H1 (cell line): Measurements from ENCODE around the gene C20orf202. TPM values are rescaled to one million over a fixed set of nuclear protein-coding genes. Genes with fewer than 3 reads are reported as not detected.

Experiments used
- CTCF ChIA-PET: fragments of 300-600 bp; sonication (Branson Sonifier 250); formaldehyde crosslinking; loops from one replicate; lab custom pipeline; 2021; ENCODE audit not compliant: partially characterized antibody; lab: Charles Lee
- POLR2A ChIA-PET: fragments of 300-600 bp; sonication (Branson Sonifier 250); formaldehyde crosslinking; loops from one replicate; lab custom pipeline; 2021; ENCODE audit warnings: inconsistent platforms; ENCODE audit not compliant: partially characterized antibody; lab: Charles Lee
- DNase-seq, 2 experiments: peaks; one replicate each; pipeline versions ENCODE4 v3.0.0 to v3.0.0-alpha.2; 2010 to 2022; ENCODE audit warnings: low spot score in 2 of 2, low read depth in 1 of 2, mixed read lengths in 1 of 2
- FAIRE-seq: peaks from 2 replicates; lab custom pipeline; 2011; peaks lifted over from hg19 to GRCh38; lab: Jason Lieb, UNC
- H2AFZ ChIP-seq: 2 replicates; pipeline ENCODE4 v1.8.1; 2012; ENCODE audit warnings: low read length, inconsistent platforms
- H2AK5ac ChIP-seq: 2 replicates; pipeline ENCODE4 v1.6.1; 2013; ENCODE audit warnings: low read depth, low read length
- H2BK120ac ChIP-seq: replicated peaks from 2 replicates; pipeline ENCODE3; 2013; ENCODE audit warnings: low read depth, low read length, inconsistent platforms
- H2BK12ac ChIP-seq: 2 replicates; pipeline ENCODE4 v1.6.1; 2013; ENCODE audit warnings: low read depth, low read length
- H2BK15ac ChIP-seq: 2 replicates; pipeline ENCODE4 v1.6.1; 2013; ENCODE audit warnings: low read length
- H2BK20ac ChIP-seq: 2 replicates; pipeline ENCODE4 v1.6.1; 2013; ENCODE audit warnings: low read length
- H2BK5ac ChIP-seq: 2 replicates; pipeline ENCODE4 v1.6.1; 2013; ENCODE audit warnings: low read depth, low read length
- H3K14ac ChIP-seq: 2 replicates; pipeline ENCODE4 v1.6.1; 2013; ENCODE audit warnings: inconsistent platforms; ENCODE audit not compliant: insufficient read length
- H3K18ac ChIP-seq: 2 replicates; pipeline ENCODE4 v1.6.1; 2013; ENCODE audit warnings: low read length; ENCODE audit errors: extremely low read depth
- H3K23ac ChIP-seq: 2 replicates; pipeline ENCODE4 v1.6.1; 2013; ENCODE audit warnings: inconsistent platforms; ENCODE audit not compliant: insufficient read length
- H3K23me2 ChIP-seq: 2 replicates; pipeline ENCODE4 v1.6.1; 2013; ENCODE audit warnings: low read depth, low read length
- H3K27ac ChIP-seq: 2 replicates; pipeline ENCODE4 v1.6.1; 2011; ENCODE audit warnings: low read depth, low read length, inconsistent platforms
- H3K27me3 ChIP-seq, 4 experiments: replicated peaks in 1 of 4; 1 replicate in 1 of 4; 2 replicates in 3 of 4; pipeline versions ENCODE4 v1.6.1 to v1.8.1; 2011 to 2013; ENCODE audit warnings: low read length in 3 of 4, mild to moderate bottlenecking in 3 of 4, inconsistent platforms in 2 of 4, mixed read lengths in 2 of 4, moderate library complexity in 1 of 4; ENCODE audit not compliant: control insufficient read depth in 3 of 4, insufficient read depth in 3 of 4; ENCODE audit errors: extremely low read depth in 1 of 4
- H3K36me3 ChIP-seq, 4 experiments: 2 replicates each; pipeline versions ENCODE4 v1.6.1 to v1.8.1; 2011 to 2013; ENCODE audit warnings: mild to moderate bottlenecking in 4 of 4, low read length in 3 of 4, moderate library complexity in 2 of 4, control low read depth in 1 of 4, inconsistent platforms in 1 of 4; ENCODE audit not compliant: insufficient read depth in 4 of 4, control insufficient read depth in 2 of 4
- H3K4ac ChIP-seq: replicated peaks from 2 replicates; pipeline ENCODE3; 2013; ENCODE audit warnings: low read length, low read depth, mixed read lengths, inconsistent platforms; ENCODE audit not compliant: insufficient read length
- H3K4me1 ChIP-seq, 4 experiments: replicated peaks in 1 of 4; 1 replicate in 1 of 4; 2 replicates in 3 of 4; pipeline versions ENCODE4 v1.6.1 to v1.8.1; 2011 to 2013; ENCODE audit warnings: low read length in 3 of 4, inconsistent platforms in 2 of 4, mixed read lengths in 1 of 4; ENCODE audit not compliant: insufficient read depth in 4 of 4, control insufficient read depth in 3 of 4
- H3K4me2 ChIP-seq, 2 experiments: 2 replicates each; pipeline versions ENCODE4 v1.6.1 to v1.8.1; 2011 to 2013; ENCODE audit warnings: low read depth in 2 of 2, low read length in 2 of 2, control low read depth in 1 of 2, inconsistent platforms in 1 of 2, mild to moderate bottlenecking in 1 of 2; ENCODE audit not compliant: insufficient read depth in 1 of 2
- H3K4me3 ChIP-seq, 4 experiments: fragments of 200-600, 300-600 bp in 1 of 4; sonication (generic), shearing (Covaris generic), sonication (Bioruptor Twin) in 1 of 4; 2 replicates each; pipeline versions ENCODE4 v1.5.1 to v1.8.1; 2011 to 2016; ENCODE audit warnings: low read length in 4 of 4, low read depth in 3 of 4, control low read depth in 2 of 4, inconsistent platforms in 2 of 4, mild to moderate bottlenecking in 2 of 4, mixed read lengths in 1 of 4, moderate library complexity in 1 of 4; ENCODE audit not compliant: insufficient read depth in 2 of 4; ENCODE audit errors: extremely low read depth in 1 of 4
- H3K56ac ChIP-seq: replicated peaks from 2 replicates; pipeline ENCODE3; 2013; ENCODE audit warnings: low read depth, mild to moderate bottlenecking, mixed read lengths, low read length, inconsistent platforms; ENCODE audit not compliant: insufficient read length
- H3K79me1 ChIP-seq: 2 replicates; pipeline ENCODE4 v1.6.1; 2013; ENCODE audit warnings: low read depth, low read length, control low read depth
- H3K79me2 ChIP-seq, 2 experiments: 2 replicates each; pipeline versions ENCODE4 v1.6.1 to v1.8.1; 2012 to 2013; ENCODE audit warnings: low read length in 2 of 2, mild to moderate bottlenecking in 2 of 2, inconsistent platforms in 1 of 2; ENCODE audit not compliant: insufficient read depth in 2 of 2, control insufficient read depth in 1 of 2
- H3K9ac ChIP-seq, 4 experiments: replicated peaks in 1 of 4; 1 replicate in 1 of 4; 2 replicates in 3 of 4; pipeline versions ENCODE4 v1.6.1 to v1.8.1; 2011 to 2013; ENCODE audit warnings: low read depth in 3 of 4, low read length in 3 of 4, control low read depth in 2 of 4, mild to moderate bottlenecking in 2 of 4, moderate library complexity in 2 of 4, inconsistent platforms in 1 of 4; ENCODE audit errors: extremely low read depth in 1 of 4
- H3K9me3 ChIP-seq, 2 experiments: 2 replicates each; pipeline versions ENCODE4 v1.6.1 to v1.8.1; 2012 to 2013; ENCODE audit warnings: mild to moderate bottlenecking in 2 of 2, moderate library complexity in 2 of 2, control low read depth in 1 of 2, inconsistent platforms in 1 of 2, low read depth in 1 of 2, low read length in 1 of 2, mixed read lengths in 1 of 2; ENCODE audit not compliant: insufficient read depth in 2 of 2
- H4K20me1 ChIP-seq, 2 experiments: replicated peaks in 1 of 2; 2 replicates each; pipeline versions ENCODE3 to v1.8.1; 2011 to 2013; ENCODE audit warnings: inconsistent platforms in 2 of 2, low read length in 2 of 2, mild to moderate bottlenecking in 1 of 2; ENCODE audit not compliant: insufficient read depth in 2 of 2, control insufficient read depth in 1 of 2
- H4K5ac ChIP-seq: 2 replicates; pipeline ENCODE4 v1.6.1; 2013; ENCODE audit warnings: low read length, low read depth, mixed read lengths, inconsistent platforms; ENCODE audit not compliant: insufficient read length
- H4K8ac ChIP-seq: 2 replicates; pipeline ENCODE4 v1.8.0; 2013; ENCODE audit warnings: mild to moderate bottlenecking, moderate library complexity, low read length, inconsistent platforms; ENCODE audit not compliant: insufficient read depth; ENCODE audit errors: extremely low read depth
- H4K91ac ChIP-seq: replicated peaks from 2 replicates; pipeline ENCODE3; 2013; ENCODE audit warnings: low read length, mixed read lengths, inconsistent platforms; ENCODE audit not compliant: insufficient read length
- BRCA1 ChIP-seq: IDR thresholded peaks from 2 replicates; pipeline ENCODE4 v1.6.1; 2012; ENCODE audit warnings: low read depth, low read length, improper control_type of control experiment
- CHD2 ChIP-seq: IDR thresholded peaks from 2 replicates; pipeline ENCODE4 v1.6.1; 2012; ENCODE audit warnings: low read length, improper control_type of control experiment
- EZH2 ChIP-seq: fragments of 200-600 bp; sonication (generic); IDR thresholded peaks from 2 replicates; pipeline ENCODE4 v1.7.1; 2012; ENCODE audit warnings: low read depth, mild to moderate bottlenecking, moderate library complexity, low read length, inconsistent platforms; ENCODE audit not compliant: severe bottlenecking
- GABPA ChIP-seq: IDR thresholded peaks from 2 replicates; pipeline ENCODE4 v1.6.1; 2011; ENCODE audit warnings: mild to moderate bottlenecking, low read length, moderate library complexity, borderline replicate concordance; ENCODE audit not compliant: insufficient read depth
- JUN ChIP-seq: IDR thresholded peaks from 2 replicates; pipeline ENCODE4 v1.6.1; 2011; ENCODE audit warnings: low read depth, mild to moderate bottlenecking, improper control_type of control experiment, low read length
- MAFK ChIP-seq: IDR thresholded peaks from 2 replicates; pipeline ENCODE4 v1.6.1; 2012; ENCODE audit warnings: low read depth, mild to moderate bottlenecking, improper control_type of control experiment, low read length
- POLR2A ChIP-seq, 2 experiments: IDR thresholded peaks; 1 replicate in 1 of 2; 2 replicates in 1 of 2; pipeline ENCODE4 v1.6.1; 2011; ENCODE audit warnings: low read depth in 2 of 2, low read length in 2 of 2, mild to moderate bottlenecking in 2 of 2; ENCODE audit errors: control extremely low read depth in 1 of 2
- RAD21 ChIP-seq, 2 experiments: IDR thresholded peaks in 1 of 2; conservative IDR thresholded peaks in 1 of 2; 2 replicates each; pipeline ENCODE4 v1.6.1; 2011; ENCODE audit warnings: low read depth in 2 of 2, low read length in 2 of 2, improper control_type of control experiment in 1 of 2, inconsistent platforms in 1 of 2, mild to moderate bottlenecking in 1 of 2, moderate library complexity in 1 of 2
- SIN3A ChIP-seq, 2 experiments: IDR thresholded peaks in 1 of 2; conservative IDR thresholded peaks in 1 of 2; 2 replicates each; pipeline ENCODE4 v1.6.1; 2011 to 2012; ENCODE audit warnings: low read length in 2 of 2, improper control_type of control experiment in 1 of 2, low read depth in 1 of 2, mild to moderate bottlenecking in 1 of 2
- TAF1 ChIP-seq: IDR thresholded peaks from 2 replicates; pipeline ENCODE4 v1.6.1; 2011; ENCODE audit warnings: mild to moderate bottlenecking, low read depth, low read length
- TAF7 ChIP-seq: optimal IDR thresholded peaks from 2 replicates; pipeline ENCODE3; 2011; ENCODE audit warnings: low read depth, mild to moderate bottlenecking, inconsistent platforms, low read length, moderate library complexity, borderline replicate concordance
- ZNF274 ChIP-seq: IDR thresholded peaks from 2 replicates; pipeline ENCODE4 v1.7.0; 2012; ENCODE audit warnings: low read length, borderline replicate concordance; ENCODE audit errors: extremely low read depth
- WGBS, 2 experiments: shearing (Covaris generic) in 1 of 2; methylation state at CpG; one replicate each; pipeline versions ENCODE4 v1.1.6 to v1.1.7; 2013 to 2015; ENCODE audit warnings: low lambda C conversion rate in 2 of 2, mixed read lengths in 2 of 2, inconsistent platforms in 1 of 2, low coverage in 1 of 2, missing lambda C conversion rate in 1 of 2; ENCODE audit not compliant: insufficient replicate concordance in 2 of 2, insufficient coverage in 1 of 2, insufficient read length in 1 of 2; ENCODE audit errors: extremely low coverage in 1 of 2, missing lambda C conversion rate in 1 of 2; 5-methylcytosine and 5-hydroxymethylcytosine counted together
- polyA plus RNA-seq, 7 experiments: library from polyadenylated mRNA; depleted of rRNA in 3 of 7; stranded (reverse) in 5 of 7; unstranded in 2 of 7; fragments of >200 nt in 5 of 7; fragments of 200-250 nt in 2 of 7; gene quantifications; 1 replicate in 5 of 7; 2 replicates in 1 of 7; 4 replicates in 1 of 7; pipeline versions ENCODE4 v1.2.1 to v1.2.3, GENCODE V29; 2011 to 2013; ENCODE audit warnings: missing spikeins in 2 of 7, mixed read lengths in 2 of 7
- total RNA-seq: library from RNA; stranded (reverse); fragmentation: NEBNext Ultra II Directional; extraction: Animal tissue kit (Norgen Biotek cat#: 25700); gene quantifications from 2 replicates; pipeline ENCODE4 v1.2.1, GENCODE V29; 2021
- TF ChIP-seq, protein P1 (sequence below): IDR thresholded peaks from 2 replicates; pipeline ENCODE4 v1.6.1; 2012; ENCODE audit warnings: low read length, inconsistent platforms

The C20orf202 gene
- total and polyA plus RNA-seq, 2 of the 8 experiments (the other 6 are each of a cell fraction or from before 2014, with no cell fraction given): 0.12 TPM; not detected in 1

DNA sequence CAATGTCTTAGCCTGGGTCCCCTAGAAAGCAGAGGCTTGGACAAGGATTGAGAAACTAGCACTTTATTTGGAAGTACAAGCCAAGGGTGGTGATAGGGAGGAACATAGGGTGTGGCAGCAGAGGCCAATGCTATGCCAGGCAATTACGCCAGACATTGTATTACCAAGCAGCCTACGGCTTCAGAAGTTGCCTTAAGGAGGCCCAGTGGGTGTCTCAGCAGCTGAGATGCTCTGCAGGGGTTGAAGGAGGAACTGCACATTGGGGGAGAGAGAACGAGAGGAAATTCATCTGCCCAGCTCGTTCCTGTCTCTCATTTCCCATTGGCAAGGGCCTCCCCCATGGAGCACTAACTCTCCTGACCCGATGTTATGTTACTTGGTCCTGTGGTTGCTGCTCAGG lies 859 bp downstream of the C20orf202 start:
- H4K8ac ChIP-seq: no peak overlapping the region
- no peak overlapping the region for H2BK120ac ChIP-seq
- no peak overlapping the region for H4K91ac ChIP-seq
- no peaks in the 10 kb centered on the region for H3K79me1 ChIP-seq
- no peak overlapping the region for H3K14ac ChIP-seq
- no peak overlapping the region for H3K4me3 ChIP-seq
- no peaks in the 10 kb centered on the region for H3K23me2 ChIP-seq
- DNase-seq (no peak), FAIRE-seq (no peak)
- H3K56ac ChIP-seq: no peak overlapping the region
- H3K27me3 ChIP-seq: no peaks in the 10 kb centered on the region; a peak in 1 of 7 replicates
- no peak overlapping the region for H3K23ac ChIP-seq
- H4K5ac ChIP-seq: no peak overlapping the region
- H3K4ac ChIP-seq: no peak overlapping the region
- H3K18ac ChIP-seq: no peak overlapping the region
- no peak overlapping the region for H3K9ac ChIP-seq
- H2AK5ac ChIP-seq: no peak overlapping the region
- no peaks in the 10 kb centered on the region for H3K36me3 ChIP-seq
- no peak overlapping the region for H3K27ac ChIP-seq
- no peak overlapping the region for H2BK5ac ChIP-seq
- no peak overlapping the region; the same call in 1 of the 2 replicates for H2BK20ac ChIP-seq
- WGBS, 2 experiments: 90% methylated on average over 5 of the region's 5 CpGs; no CpG with 5 or more reads in 1 of the 2 experiments
- POLR2A ChIA-PET: no interaction called here
- H2BK12ac ChIP-seq: no peak overlapping the region
- no peaks in the 10 kb centered on the region for H3K9me3 ChIP-seq
- no peaks in the 10 kb centered on the region for H4K20me1 ChIP-seq
- no peak overlapping the region for H3K4me2 ChIP-seq
- no peaks in the 10 kb centered on the region for H3K79me2 ChIP-seq
- H2BK15ac ChIP-seq: no peak overlapping the region
- no peaks in the 10 kb centered on the region for H3K4me1 ChIP-seq
- H2AFZ ChIP-seq: no peak overlapping the region
- CTCF ChIA-PET: interaction anchor here (1.2 to 11.9 kb wide), 3 partner anchors 8 to 26 kb away, joined by 4 to 101 read pairs (median 4); no protein-coding TSS in a partner anchor
- TF ChIP-seq MAFK (no peak), RAD21 (IDR thresholded peaks at IDR 0.05 in 1 of 2, conservative IDR thresholded peaks at IDR 0.05 in 1 of 2; ENCODE audit: low read depth in 2 of 2, low read length in 2 of 2) (no peak), BRCA1 (no peak), TAF1 (no peak), SIN3A (conservative IDR thresholded peaks at IDR 0.05 in 1 of 2, IDR thresholded peaks at IDR 0.05 in 1 of 2; ENCODE audit: low read depth in 1 of 2, low read length in 2 of 2) (no peak), JUN (no peak), EZH2 (no peak), GABPA (no peak), TAF7 (no peak), POLR2A (IDR thresholded peaks at IDR 0.05; ENCODE audit: control extremely low read depth in 1 of 2, low read depth in 2 of 2, low read length in 2 of 2) (no peak), CHD2 (no peak), ZNF274 (no peak)
- TF ChIP-seq, protein P1, sequence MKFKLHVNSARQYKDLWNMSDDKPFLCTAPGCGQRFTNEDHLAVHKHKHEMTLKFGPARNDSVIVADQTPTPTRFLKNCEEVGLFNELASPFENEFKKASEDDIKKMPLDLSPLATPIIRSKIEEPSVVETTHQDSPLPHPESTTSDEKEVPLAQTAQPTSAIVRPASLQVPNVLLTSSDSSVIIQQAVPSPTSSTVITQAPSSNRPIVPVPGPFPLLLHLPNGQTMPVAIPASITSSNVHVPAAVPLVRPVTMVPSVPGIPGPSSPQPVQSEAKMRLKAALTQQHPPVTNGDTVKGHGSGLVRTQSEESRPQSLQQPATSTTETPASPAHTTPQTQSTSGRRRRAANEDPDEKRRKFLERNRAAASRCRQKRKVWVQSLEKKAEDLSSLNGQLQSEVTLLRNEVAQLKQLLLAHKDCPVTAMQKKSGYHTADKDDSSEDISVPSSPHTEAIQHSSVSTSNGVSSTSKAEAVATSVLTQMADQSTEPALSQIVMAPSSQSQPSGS: no peak
